ENCODE measurements around the gene TLK2.
"Not testable (repeated sequence)": the region's sequence is repeated elsewhere in the genome, so short reads cannot be mapped to it uniquely, and the experiment has no call there.

The TLK2 gene

GRCh38 chr17:62565817-62566216, 87.2 kb downstream of the TLK2 start:
- DNase-seq, result no peak

GRCh38 chr17:62566996-62567578, 88.5 kb downstream of the TLK2 start:
- peak; percentile 8 for DNase-seq

GRCh38 chr17:62572488-62572887, 93.9 kb downstream of the TLK2 start:
- no peak for DNase-seq

DNA sequence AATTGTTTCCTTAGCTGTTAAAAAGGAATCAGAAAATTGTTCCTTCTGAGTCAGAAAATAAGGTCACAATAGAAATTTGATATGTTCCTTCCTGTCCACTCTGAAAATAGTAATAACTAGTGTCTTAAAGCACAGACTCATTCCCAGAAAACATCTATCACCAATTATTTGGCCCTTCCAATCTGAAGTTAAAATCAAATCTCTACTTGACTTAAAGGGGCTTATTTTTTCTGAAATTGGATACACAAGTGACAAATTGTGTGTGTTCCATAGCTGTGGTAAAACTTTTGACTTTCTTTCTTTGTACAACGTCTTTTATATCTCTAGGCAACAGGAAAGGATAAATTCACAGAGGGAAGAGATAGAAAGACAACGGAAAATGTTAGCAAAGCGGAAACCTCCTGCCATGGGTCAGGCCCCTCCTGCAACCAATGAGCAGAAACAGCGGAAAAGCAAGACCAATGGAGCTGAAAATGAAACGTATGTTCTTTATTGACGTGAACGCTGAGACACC, 94.3 kb downstream of the TLK2 start:
- DNase-seq, result no peak

DNA sequence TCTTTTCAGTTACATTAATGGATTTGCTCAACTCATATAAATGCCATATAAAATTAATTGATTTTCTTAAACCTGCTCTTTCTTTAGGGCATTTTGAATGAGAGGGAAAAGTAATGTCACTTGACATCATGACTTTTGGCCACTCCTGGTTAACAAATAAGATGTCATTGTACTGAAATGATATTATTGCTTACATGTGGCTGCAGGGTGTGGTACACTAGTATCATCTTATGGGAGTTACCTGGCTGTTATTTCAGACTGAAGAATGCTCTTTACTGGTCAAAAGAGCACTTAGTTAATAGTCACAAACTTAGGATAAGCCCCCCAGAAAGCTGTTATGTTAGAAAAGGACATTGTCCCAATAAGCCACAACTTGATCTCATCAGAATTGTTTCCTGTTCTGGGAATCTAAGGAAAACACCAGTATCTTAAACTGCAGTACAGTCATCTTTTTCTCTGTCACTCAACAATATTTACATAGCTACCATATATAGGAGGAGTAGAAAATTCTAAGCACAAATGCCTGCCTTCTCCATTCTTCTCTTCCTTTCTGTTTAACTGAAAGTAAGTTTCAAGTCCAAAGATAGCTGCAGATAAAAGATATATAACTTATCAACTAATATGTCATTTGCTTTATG, 95.0 kb downstream of the TLK2 start:
- no peak for DNase-seq

- no peak for DNase-seq
Observed at GRCh38 chr17:62576382-62576781, 97.8 kb downstream of the TLK2 start.

- no peak for DNase-seq
Observed at GRCh38 chr17:62578757-62579487, 100.3 kb downstream of the TLK2 start.

GRCh38 chr17:62580947-62581346, 102.3 kb downstream of the TLK2 start:
- no peak for DNase-seq

- no peak for DNase-seq
Observed at GRCh38 chr17:62581764-62582163, 103.1 kb downstream of the TLK2 start.

DNA sequence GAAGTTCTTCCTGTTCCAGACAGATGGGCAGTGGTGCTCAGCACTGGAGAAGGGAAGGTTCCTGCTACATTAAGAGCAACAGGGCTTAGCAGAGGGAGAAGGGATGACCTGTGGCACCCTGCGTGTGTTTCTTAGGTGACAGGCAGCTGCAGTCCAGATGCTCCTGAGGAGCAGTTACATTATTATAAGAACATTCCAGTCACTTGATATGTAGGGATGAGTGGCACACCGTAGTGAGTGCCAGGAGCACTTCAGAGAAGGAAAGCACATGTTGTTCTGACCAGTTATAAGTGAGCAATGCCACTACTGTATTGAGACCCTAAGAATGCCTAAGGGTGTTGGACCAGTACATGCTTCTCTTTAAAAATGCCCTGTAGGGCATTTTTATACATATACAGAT, 108.9 kb downstream of the TLK2 start:
- no peak for DNase-seq

DNA sequence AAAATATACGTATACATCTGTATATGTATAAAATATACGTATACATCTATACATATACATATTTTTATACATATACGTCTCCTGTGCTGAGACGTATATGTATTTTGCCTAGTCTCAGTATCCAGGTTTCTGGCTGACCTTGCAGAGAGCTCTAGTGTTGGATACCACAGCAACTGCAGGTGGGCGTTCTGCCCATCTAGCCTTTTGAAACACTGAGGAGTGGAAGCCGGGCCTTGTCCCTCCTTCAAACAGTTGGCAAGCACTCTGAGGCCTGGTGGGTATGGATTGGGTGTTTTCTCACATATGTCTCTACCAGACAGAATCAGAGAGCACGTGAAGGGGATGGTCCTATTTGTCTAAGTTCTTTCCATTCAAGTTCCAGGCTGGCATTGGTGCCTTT, 109.5 kb downstream of the TLK2 start:
- no peak for DNase-seq

DNA sequence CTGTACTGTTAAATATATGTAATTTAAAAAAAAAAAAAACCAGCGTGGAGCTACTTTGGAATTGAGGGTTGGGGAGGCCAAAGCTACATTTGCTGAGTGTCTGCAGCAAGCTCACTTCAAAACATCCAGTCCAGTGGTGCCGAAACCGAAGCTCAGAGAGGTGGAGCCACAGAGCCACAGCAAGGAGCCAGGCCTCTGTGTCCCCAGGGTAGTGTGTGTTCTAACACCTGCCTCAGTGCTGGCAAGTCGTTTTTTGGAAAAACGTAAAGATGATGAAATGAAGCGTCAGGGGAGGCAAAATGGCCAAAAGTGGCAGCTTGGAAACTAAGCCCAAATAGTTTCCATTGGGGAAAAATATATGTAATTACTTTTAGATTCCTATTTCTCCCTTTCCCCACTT, 112.7 kb downstream of the TLK2 start:
- DNase-seq, result no peak

DNA sequence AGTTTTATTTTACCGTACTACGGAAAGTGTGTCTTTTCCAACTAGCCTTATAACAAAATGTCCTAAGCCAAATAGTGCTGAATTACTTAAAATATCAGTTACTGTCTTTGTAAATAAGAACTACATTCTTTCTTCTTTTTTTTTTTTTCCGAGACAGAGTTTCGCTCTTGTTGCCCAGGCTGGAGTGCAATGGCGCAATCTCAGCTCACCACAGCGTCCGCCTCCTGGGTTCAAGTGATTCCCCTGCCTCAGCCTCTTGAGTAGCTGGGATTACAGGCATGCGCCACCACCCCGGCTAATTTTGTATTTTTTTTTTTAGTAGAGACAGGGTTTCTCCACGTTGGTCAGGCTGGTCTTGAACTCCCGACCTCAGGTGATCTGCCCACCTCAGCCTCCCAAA, 113.2 kb downstream of the TLK2 start:
- DNase-seq, result not testable (repeated sequence)

GRCh38 chr17:62592341-62593099, 113.9 kb downstream of the TLK2 start:
- DNase-seq, result no peak

DNA sequence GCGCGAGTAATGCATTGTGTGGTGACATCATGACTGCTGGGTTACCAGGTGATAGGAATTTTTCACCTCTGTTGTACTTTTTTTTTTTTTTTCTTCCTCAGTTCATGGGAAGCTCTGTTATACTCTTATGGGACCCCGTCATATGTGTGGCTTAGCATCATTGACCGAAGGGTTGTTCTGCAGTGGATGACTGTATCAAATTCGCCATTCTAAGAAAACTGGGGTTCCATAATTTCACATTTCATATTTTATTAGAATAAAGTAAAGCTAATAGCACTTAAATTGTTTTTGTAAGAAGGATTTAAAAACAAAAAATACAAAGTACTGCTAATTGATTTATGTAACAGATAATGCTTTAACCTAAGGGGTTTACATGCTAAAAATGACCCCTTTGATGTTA, 116.9 kb downstream of the TLK2 start:
- DNase-seq, result no peak

- DNase-seq, result no peak
Observed at GRCh38 chr17:62596662-62597061, 118.0 kb downstream of the TLK2 start.

DNA sequence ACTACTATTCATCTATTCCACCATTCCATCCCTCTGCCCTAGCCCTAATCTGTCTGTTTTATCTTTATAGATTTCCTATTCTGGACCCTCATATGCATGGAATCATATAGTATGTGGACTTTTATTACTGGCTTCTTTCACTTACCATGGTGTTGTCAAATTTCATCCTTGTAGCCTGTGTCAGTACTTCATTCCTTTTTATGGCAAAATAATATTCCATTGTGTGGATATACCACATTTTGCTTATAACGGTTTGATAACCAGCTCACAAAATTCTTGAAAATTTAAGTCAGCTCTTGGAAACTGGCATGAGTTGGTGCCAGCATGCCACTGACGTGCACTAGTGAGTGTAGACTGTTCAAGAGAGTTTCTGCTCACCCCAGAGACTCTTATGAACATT, 118.5 kb downstream of the TLK2 start:
- no peak for DNase-seq

DNA sequence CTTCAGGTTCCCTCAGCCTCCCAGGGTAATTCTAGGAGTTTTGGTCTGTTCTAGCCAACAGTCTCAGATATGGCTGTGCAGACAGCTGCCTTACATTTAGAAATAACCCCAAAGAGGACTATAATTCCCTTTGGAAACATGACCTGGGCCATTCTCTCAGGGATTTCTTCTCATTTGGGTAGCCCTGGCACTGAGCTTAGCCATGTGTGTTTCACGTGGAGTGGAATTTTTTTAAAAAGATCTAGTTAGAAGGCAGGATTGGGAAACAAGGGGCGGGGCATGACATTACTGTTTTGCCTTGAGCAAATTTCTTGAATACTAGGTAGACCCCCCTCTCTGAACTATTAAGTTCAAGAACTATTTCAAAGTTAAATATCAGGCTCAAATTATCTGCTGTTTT, 119.3 kb downstream of the TLK2 start:
- no peak for DNase-seq

- no peak for DNase-seq
Observed at GRCh38 chr17:62599964-62600657, 121.5 kb downstream of the TLK2 start.

DNA sequence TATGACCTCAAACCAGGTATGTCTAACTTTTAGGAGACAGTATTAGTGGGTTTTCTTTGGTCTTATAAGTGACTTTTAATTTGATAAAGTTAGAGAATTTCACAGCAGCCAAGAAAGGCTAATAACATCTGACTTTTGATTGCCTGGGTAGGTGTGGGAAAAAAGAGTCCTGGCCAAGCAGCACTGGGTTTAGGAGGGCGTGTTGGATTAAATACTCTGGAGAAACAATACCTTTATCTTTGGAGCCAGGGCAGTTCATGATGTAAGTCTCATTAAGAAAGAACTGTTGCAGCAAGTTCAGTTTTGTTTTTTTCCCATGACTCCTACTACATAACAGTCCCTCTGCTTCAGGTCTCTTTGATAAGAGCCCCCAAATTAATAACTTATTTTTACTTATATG, 122.2 kb downstream of the TLK2 start:
- DNase-seq, result no peak

DNA sequence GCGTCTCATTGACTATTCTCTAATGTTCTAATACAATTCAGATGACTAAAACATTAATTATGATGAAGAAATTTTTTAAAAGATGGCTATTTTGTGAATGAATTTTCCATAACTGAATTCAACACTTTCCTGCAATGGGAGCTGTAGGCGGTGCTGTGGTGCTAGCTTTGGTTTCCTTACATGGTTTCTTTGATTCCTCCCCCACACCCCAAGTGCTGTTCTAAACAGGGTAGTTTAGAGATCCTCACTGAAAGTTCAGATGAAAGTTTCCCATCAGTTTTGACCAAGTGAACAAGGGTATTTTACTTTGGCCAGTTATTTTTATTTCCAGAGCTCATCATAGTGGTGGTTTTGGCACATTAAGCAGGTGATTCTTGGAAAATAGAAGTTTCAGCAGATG, 122.8 kb downstream of the TLK2 start:
- no peak for DNase-seq

- DNase-seq, result not testable (repeated sequence)
Observed at GRCh38 chr17:62603783-62604182, 125.2 kb downstream of the TLK2 start.

GRCh38 chr17:62605588-62605987, 127.0 kb downstream of the TLK2 start:
- no peak for DNase-seq
